Trophoblast cell (in vitro differentiated cells and primary cell): Measurements from ENCODE around the gene XPO6.

Experiments used
- DNase-seq, 2 donors: peaks; one replicate each; pipeline ENCODE4 v3.0.0-alpha.2; 2016
- H2AFZ ChIP-seq: 2 replicates; pipeline ENCODE4 v1.6.1; 2013; ENCODE audit warnings: low read length, moderate library complexity, mild to moderate bottlenecking; ENCODE audit not compliant: insufficient read depth, poor library complexity
- H2AK5ac ChIP-seq: 2 replicates; pipeline ENCODE4 v1.6.1; 2013; ENCODE audit warnings: mild to moderate bottlenecking, low read length
- H2BK120ac ChIP-seq: 2 replicates; pipeline ENCODE4 v1.6.1; 2013; ENCODE audit warnings: low read length, mild to moderate bottlenecking, moderate library complexity; ENCODE audit not compliant: insufficient read depth, poor library complexity
- H2BK12ac ChIP-seq: 2 replicates; pipeline ENCODE4 v1.6.1; 2013; ENCODE audit warnings: mild to moderate bottlenecking, low read length, moderate library complexity
- H2BK5ac ChIP-seq: 2 replicates; pipeline ENCODE4 v1.6.1; 2013; ENCODE audit warnings: low read length, low read depth, moderate library complexity, mild to moderate bottlenecking; ENCODE audit not compliant: poor library complexity
- H3K14ac ChIP-seq: 2 replicates; pipeline ENCODE4 v1.6.1; 2013; ENCODE audit warnings: mild to moderate bottlenecking, low read length
- H3K18ac ChIP-seq: 2 replicates; pipeline ENCODE4 v1.6.1; 2013; ENCODE audit warnings: mild to moderate bottlenecking, low read length
- H3K23ac ChIP-seq: 2 replicates; pipeline ENCODE4 v1.6.1; 2013; ENCODE audit warnings: low read length
- H3K27ac ChIP-seq: 2 replicates; pipeline ENCODE4 v1.5.1; 2013; ENCODE audit warnings: low read depth, mild to moderate bottlenecking, inconsistent platforms, low read length, moderate library complexity
- H3K27me3 ChIP-seq: 2 replicates; pipeline ENCODE4 v1.6.1; 2013; ENCODE audit warnings: inconsistent platforms, mild to moderate bottlenecking, low read length, moderate library complexity; ENCODE audit not compliant: insufficient read depth
- H3K36me3 ChIP-seq, 2 experiments: 1 replicate in 1 of 2; 2 replicates in 1 of 2; pipeline ENCODE4 v1.6.1; 2013; ENCODE audit warnings: low read length in 2 of 2, mild to moderate bottlenecking in 2 of 2, moderate library complexity in 1 of 2; ENCODE audit not compliant: insufficient read depth in 2 of 2, control insufficient read depth in 1 of 2
- H3K4ac ChIP-seq: 2 replicates; pipeline ENCODE4 v1.6.1; 2013; ENCODE audit warnings: low read depth, mild to moderate bottlenecking, low read length, moderate library complexity
- H3K4me1 ChIP-seq, 2 experiments: 1 replicate in 1 of 2; 2 replicates in 1 of 2; pipeline ENCODE4 v1.6.1; 2013; ENCODE audit warnings: low read length in 2 of 2, mild to moderate bottlenecking in 2 of 2, moderate library complexity in 1 of 2; ENCODE audit not compliant: insufficient read depth in 2 of 2, control insufficient read depth in 1 of 2
- H3K4me2 ChIP-seq: 2 replicates; pipeline ENCODE4 v1.6.1; 2013; ENCODE audit warnings: inconsistent platforms, mild to moderate bottlenecking, low read length, moderate library complexity
- H3K4me3 ChIP-seq: 2 replicates; pipeline ENCODE4 v1.5.1; 2013; ENCODE audit warnings: mild to moderate bottlenecking, low read depth, low read length, inconsistent platforms
- H3K79me1 ChIP-seq: one replicate; pipeline ENCODE4 v1.6.1; 2013; ENCODE audit warnings: low read length
- H3K79me2 ChIP-seq: 2 replicates; pipeline ENCODE4 v1.6.1; 2013; ENCODE audit warnings: low read length, mild to moderate bottlenecking; ENCODE audit not compliant: control insufficient read depth, insufficient read depth, poor library complexity
- H3K9ac ChIP-seq: 2 replicates; pipeline ENCODE4 v1.6.1; 2013; ENCODE audit warnings: mild to moderate bottlenecking, low read length
- H3K9me3 ChIP-seq: 2 replicates; pipeline ENCODE4 v1.6.1; 2013; ENCODE audit warnings: low read depth, mild to moderate bottlenecking, control low read depth, inconsistent platforms, low read length; ENCODE audit not compliant: insufficient read depth
- H4K12ac ChIP-seq: 2 replicates; pipeline ENCODE4 v1.6.1; 2013; ENCODE audit warnings: low read depth, mild to moderate bottlenecking, low read length, moderate library complexity
- H4K8ac ChIP-seq: 2 replicates; pipeline ENCODE4 v1.6.1; 2013; ENCODE audit warnings: low read depth, mild to moderate bottlenecking, low read length, moderate library complexity
- H4K91ac ChIP-seq: one replicate; pipeline ENCODE4 v1.6.1; 2013; ENCODE audit warnings: low read depth, mild to moderate bottlenecking, low read length, moderate library complexity
- WGBS: extraction: QIAGEN DNeasy Blood & Tissue Kit; methylation state at CpG from one replicate; pipeline ENCODE4 v1.1.7; 2013; ENCODE audit warnings: missing lambda C conversion rate; ENCODE audit not compliant: insufficient read length, insufficient coverage; ENCODE audit errors: extremely low coverage; 5-methylcytosine and 5-hydroxymethylcytosine counted together

XPO6 gene

DNA sequence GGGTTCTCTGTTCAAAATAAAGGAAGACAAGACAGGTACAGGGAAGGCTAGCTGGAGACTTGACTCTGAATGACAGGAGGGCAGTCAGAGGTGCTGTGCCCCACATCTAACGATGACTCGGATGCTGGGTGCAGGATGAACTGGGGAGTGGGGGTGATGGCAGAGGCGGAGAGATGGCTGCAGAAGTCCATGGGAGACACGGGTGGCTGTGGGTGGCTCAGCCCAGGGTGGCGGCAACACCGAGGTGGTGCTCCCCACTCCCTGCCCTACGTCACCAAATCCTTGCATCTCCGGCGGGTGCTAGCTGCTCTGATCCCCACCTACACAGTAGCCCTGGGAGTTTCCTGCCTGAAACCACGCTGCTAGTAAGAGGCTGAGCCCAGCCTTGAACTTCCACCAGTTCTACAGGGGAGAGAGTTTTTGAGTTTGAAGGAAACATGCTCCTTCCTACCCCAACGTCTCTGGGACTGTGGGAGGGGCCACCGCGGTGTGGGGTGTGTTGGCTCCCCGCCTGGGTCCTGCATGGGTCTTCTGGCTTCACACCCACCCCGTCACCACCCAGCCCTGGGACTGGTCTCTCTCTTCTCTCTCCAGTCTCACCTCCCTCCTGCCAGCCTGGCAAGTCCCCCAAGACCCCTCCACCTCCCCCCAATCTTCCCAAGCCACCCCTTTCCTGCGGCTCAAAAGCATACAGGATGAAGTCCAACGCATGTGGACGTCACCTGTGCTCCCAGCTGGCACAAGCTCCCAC, 152.8 kb downstream of the XPO6 start:
- H2BK12ac ChIP-seq: no peak overlapping the region
- peaks cover 0 to 2% of the 10 kb centered on the region in 2 experiments for H3K4me1 ChIP-seq
- H3K23ac ChIP-seq: no peak overlapping the region
- H3K18ac ChIP-seq: no peak overlapping the region
- WGBS: no CpG with 5 or more reads among the region's 18 CpGs
- peaks cover 3% of the 10 kb centered on the region for H3K9me3 ChIP-seq
- DNase-seq: no peak
- H3K27me3 ChIP-seq: peaks cover 25% of the 10 kb centered on the region
- H3K14ac ChIP-seq: no peak overlapping the region
- H4K91ac ChIP-seq: no peak overlapping the region
- no peak overlapping the region for H3K4me2 ChIP-seq
- H2BK5ac ChIP-seq: no peak overlapping the region
- H3K4ac ChIP-seq: no peak overlapping the region
- no peak overlapping the region for H3K9ac ChIP-seq
- no peak overlapping the region for H4K8ac ChIP-seq
- H2AFZ ChIP-seq: no peak overlapping the region
- H2BK120ac ChIP-seq: no peak overlapping the region
- H2AK5ac ChIP-seq: no peak overlapping the region
- no peaks in the 10 kb centered on the region for H3K36me3 ChIP-seq
- H3K79me1 ChIP-seq: no peaks in the 10 kb centered on the region
- H3K27ac ChIP-seq: no peak overlapping the region
- no peaks in the 10 kb centered on the region for H3K79me2 ChIP-seq
- no peak overlapping the region for H4K12ac ChIP-seq
- H3K4me3 ChIP-seq: no peak overlapping the region

DNA sequence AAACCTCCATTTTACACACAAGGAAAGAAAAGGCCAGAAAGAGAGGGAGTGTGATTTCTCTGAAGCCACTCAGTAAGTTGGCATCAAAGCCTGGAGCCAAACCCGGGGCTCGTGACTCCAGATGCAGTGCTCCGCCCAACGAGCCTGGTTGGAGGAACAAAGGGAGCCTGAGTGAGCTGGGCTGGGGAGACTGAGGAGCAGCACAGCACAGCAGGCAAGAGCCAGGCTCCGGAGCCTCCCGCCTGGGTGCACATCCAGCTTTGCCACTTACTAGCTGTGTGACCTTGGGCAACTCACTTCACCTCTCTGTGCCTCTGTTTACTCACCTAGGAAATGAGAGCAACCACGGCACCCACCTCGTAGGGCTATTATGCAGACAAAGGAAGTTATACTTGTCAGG, 153.8 kb downstream of the XPO6 start:
- Histone ChIP-seq H3K4me2 (no peak overlapping the region), H2AFZ (no peak overlapping the region), H3K79me2 (no peaks in the 10 kb centered on the region), H3K4ac (no peak overlapping the region), H3K23ac (no peak overlapping the region), H3K36me3 (no peaks in the 10 kb centered on the region), H3K14ac (no peak overlapping the region), H2AK5ac (no peak overlapping the region), H2BK5ac (no peak overlapping the region), H3K4me3 (no peak overlapping the region), H3K9me3 (peaks cover 5% of the 10 kb centered on the region), H4K12ac (no peak overlapping the region), H3K79me1 (no peaks in the 10 kb centered on the region), H4K91ac (no peak overlapping the region), H2BK120ac (no peak overlapping the region), H3K27me3 (peaks cover 15% of the 10 kb centered on the region), H2BK12ac (no peak overlapping the region), H3K27ac (no peak overlapping the region), H3K18ac (no peak overlapping the region), H4K8ac (no peak overlapping the region), H3K9ac (no peak overlapping the region), H3K4me1 (peaks cover 0 to 2% of the 10 kb centered on the region in 2 experiments)
- no peak for DNase-seq
- WGBS: no CpG with 5 or more reads among the region's 8 CpGs

GRCh38 chr16:28053461-28053860, 158.3 kb downstream of the XPO6 start:
- H3K9me3 ChIP-seq: peaks cover 12% of the 10 kb centered on the region
- no peaks in the 10 kb centered on the region for H3K27me3 ChIP-seq
- no peak overlapping the region for H3K4me3 ChIP-seq
- H3K79me1 ChIP-seq: no peaks in the 10 kb centered on the region
- H3K79me2 ChIP-seq: no peaks in the 10 kb centered on the region
- no peak overlapping the region for H3K23ac ChIP-seq
- no peak overlapping the region for H3K4me2 ChIP-seq
- H3K4ac ChIP-seq: no peak overlapping the region
- no CpG with 5 or more reads among the region's 15 CpGs for WGBS
- DNase-seq: no peak
- H2BK12ac ChIP-seq: no peak overlapping the region
- H4K8ac ChIP-seq: no peak overlapping the region
- H2AFZ ChIP-seq: no peak overlapping the region
- no peak overlapping the region for H3K18ac ChIP-seq
- H3K9ac ChIP-seq: no peak overlapping the region
- H4K91ac ChIP-seq: no peak overlapping the region
- H2BK5ac ChIP-seq: no peak overlapping the region
- H3K14ac ChIP-seq: no peak overlapping the region
- H4K12ac ChIP-seq: no peak overlapping the region
- no peaks in the 10 kb centered on the region for H3K36me3 ChIP-seq
- H2BK120ac ChIP-seq: no peak overlapping the region
- H2AK5ac ChIP-seq: no peak overlapping the region
- no peak overlapping the region for H3K27ac ChIP-seq
- no peaks in the 10 kb centered on the region for H3K4me1 ChIP-seq

- Histone ChIP-seq H3K4ac (no peak overlapping the region), H3K79me1 (no peaks in the 10 kb centered on the region), H3K27me3 (no peaks in the 10 kb centered on the region), H3K79me2 (no peaks in the 10 kb centered on the region), H3K4me1 (no peaks in the 10 kb centered on the region), H3K18ac (no peak overlapping the region), H2BK120ac (no peak overlapping the region), H4K91ac (no peak overlapping the region), H2AFZ (no peak overlapping the region), H4K12ac (no peak overlapping the region), H3K9ac (no peak overlapping the region), H3K36me3 (no peaks in the 10 kb centered on the region), H3K23ac (no peak overlapping the region), H3K14ac (no peak overlapping the region), H3K27ac (no peak overlapping the region), H2AK5ac (no peak overlapping the region), H3K4me2 (no peak overlapping the region), H4K8ac (no peak overlapping the region), H3K4me3 (no peak overlapping the region), H3K9me3 (peaks cover 12% of the 10 kb centered on the region), H2BK5ac (no peak overlapping the region), H2BK12ac (no peak overlapping the region)
- WGBS: no CpG with 5 or more reads among the region's 8 CpGs
- no peak for DNase-seq
These were observed 159.3 kb downstream of the XPO6 start for GRCh38 chr16:28052274-28053128.
